GM23248 (cell line): ENCODE results near the gene RAD51B. TPM values are rescaled to one million over a fixed set of nuclear protein-coding genes. Genes with fewer than 3 reads are reported as not detected.

ENCODE experiments used
- DNase-seq: peaks from one replicate; pipeline ENCODE4 v3.0.0-alpha.2; 2015
- H2AFZ ChIP-seq: fragments of 200-600 bp; sonication (generic); 2 replicates; pipeline ENCODE4 v1.6.1; 2016; ENCODE audit warnings: antibody characterized with exemption
- H3F3A ChIP-seq: fragments of 200-600 bp; sonication (generic); 2 replicates; pipeline ENCODE4 v1.6.1; 2016; ENCODE audit warnings: mild to moderate bottlenecking, antibody characterized with exemption, mixed run types; ENCODE audit not compliant: insufficient read depth
- H3K27ac ChIP-seq: fragments of 200-600 bp; sonication (generic); 2 replicates; pipeline ENCODE4 v1.5.1; 2016; ENCODE audit warnings: mild to moderate bottlenecking
- H3K27me3 ChIP-seq: fragments of 200-600 bp; sonication (generic); replicated peaks from 2 replicates; pipeline ENCODE4 v1.6.1; 2016; ENCODE audit warnings: mild to moderate bottlenecking; ENCODE audit not compliant: insufficient read depth
- H3K36me3 ChIP-seq: fragments of 200-600 bp; sonication (generic); 2 replicates; pipeline ENCODE4 v1.6.1; 2016; ENCODE audit warnings: low read depth, mild to moderate bottlenecking
- H3K4me1 ChIP-seq: fragments of 200-600 bp; sonication (generic); 2 replicates; pipeline ENCODE4 v1.6.1; 2016; ENCODE audit warnings: mild to moderate bottlenecking; ENCODE audit not compliant: insufficient read depth
- H3K4me2 ChIP-seq: fragments of 200-600 bp; sonication (generic); one replicate; pipeline ENCODE4 v1.6.1; 2016; ENCODE audit warnings: mild to moderate bottlenecking; ENCODE audit not compliant: unreplicated experiment
- H3K4me3 ChIP-seq: fragments of 200-600 bp; sonication (generic); 2 replicates; pipeline ENCODE4 v1.5.1; 2016; ENCODE audit warnings: mild to moderate bottlenecking
- H3K79me2 ChIP-seq: fragments of 200-600 bp; sonication (generic); 2 replicates; pipeline ENCODE4 v1.6.1; 2016; ENCODE audit warnings: mild to moderate bottlenecking; ENCODE audit not compliant: insufficient read depth
- H3K9ac ChIP-seq: fragments of 200-600 bp; sonication (generic); 2 replicates; pipeline ENCODE4 v1.6.1; 2016; ENCODE audit warnings: mild to moderate bottlenecking
- H3K9me2 ChIP-seq: fragments of 200-600 bp; sonication (generic); 2 replicates; pipeline ENCODE4 v1.6.1; 2016; ENCODE audit warnings: mixed run types, mild to moderate bottlenecking, moderate library complexity; ENCODE audit not compliant: insufficient read depth
- H3K9me3 ChIP-seq: fragments of 200-600 bp; sonication (generic); one replicate; pipeline ENCODE4 v1.6.1; 2017; ENCODE audit warnings: low read depth
- H4K20me1 ChIP-seq: fragments of 200-600 bp; sonication (generic); 2 replicates; pipeline ENCODE4 v1.6.0; 2016; ENCODE audit not compliant: insufficient read depth
- EZH2 ChIP-seq: fragments of 200-600 bp; sonication (generic); IDR thresholded peaks from 2 replicates; pipeline ENCODE4 v1.6.1; 2018; ENCODE audit warnings: antibody characterized with exemption, mild to moderate bottlenecking; ENCODE audit not compliant: insufficient read depth, poor library complexity, severe bottlenecking
- EZH2phosphoT487 ChIP-seq: fragments of 200-600 bp; sonication (generic); IDR thresholded peaks from 2 replicates; pipeline ENCODE4 v1.6.1; 2018; ENCODE audit warnings: antibody characterized with exemption, moderate library complexity, mild to moderate bottlenecking, low read depth; ENCODE audit not compliant: insufficient read depth
- WGBS, 2 experiments: methylation state at CpG; one replicate each; pipeline ENCODE4 v1.1.6; 2015 to 2017; ENCODE audit warnings: low lambda C conversion rate in 2 of 2, low coverage in 1 of 2; ENCODE audit errors: missing lambda C conversion rate in 2 of 2; 5-methylcytosine and 5-hydroxymethylcytosine counted together
- in situ Hi-C: fragments of 300-500 bp; cut with MboI; formaldehyde crosslinking; loops from 2 replicates; pipeline ENCODE4 v1.15.0; 2020
- polyA plus RNA-seq: library from polyadenylated mRNA; unstranded; fragments of >200 nt; fragmentation: Nextera tagmentation; extraction: Ambion mirVana; gene quantifications from 2 replicates; pipeline ENCODE4 v1.2.1, GENCODE V29; 2016
- total RNA-seq: library from RNA; depleted of rRNA; stranded (reverse); fragments of >200 nt; shearing (Covaris generic); gene quantifications from 2 replicates; pipeline ENCODE4 v1.2.3, GENCODE V29; 2014

RAD51B gene
- total and polyA plus RNA-seq, 2 experiments from 2014 or later = 4.0 to 8.8 TPM

- H3K27me3 ChIP-seq = no peaks in the 10 kb centered on the region
- H3K9ac ChIP-seq = no peak overlapping the region
- DNase-seq = no peak
- no peak overlapping the region for H3K4me2 ChIP-seq
- no peaks in the 10 kb centered on the region for H3K9me2 ChIP-seq
- H3F3A ChIP-seq = peaks cover 2% of the 10 kb centered on the region
- H3K27ac ChIP-seq = no peak overlapping the region
- TF ChIP-seq EZH2 (no peak), EZH2phosphoT487 (no peak)
- in situ Hi-C loops = no loop called here
- H3K4me1 ChIP-seq = peaks cover 10% of the 10 kb centered on the region
- no peak overlapping the region for H2AFZ ChIP-seq
- H3K36me3 ChIP-seq = no peaks in the 10 kb centered on the region
- no peaks in the 10 kb centered on the region for H4K20me1 ChIP-seq
- H3K9me3 ChIP-seq = no peaks in the 10 kb centered on the region
- 93 to 97% methylated on average over 6 of the region's 6 CpGs for WGBS, 2 experiments
- H3K79me2 ChIP-seq = no peaks in the 10 kb centered on the region
- no peak overlapping the region for H3K4me3 ChIP-seq
Measured at GRCh38 chr14:68594737-68595380, 775.3 kb downstream of the RAD51B start.

GRCh38 chr14:68596211-68596610 is 776.6 kb downstream of the RAD51B start:
- TF ChIP-seq EZH2 (no peak), EZH2phosphoT487 (no peak)
- Histone ChIP-seq H3K27me3 (no peaks in the 10 kb centered on the region), H3K9me2 (no peaks in the 10 kb centered on the region), H3K9ac (no peak overlapping the region), H3K79me2 (no peaks in the 10 kb centered on the region), H3K4me1 (peaks cover 5% of the 10 kb centered on the region), H2AFZ (no peak overlapping the region), H3K9me3 (no peaks in the 10 kb centered on the region), H3F3A (no peaks in the 10 kb centered on the region; the same call in 1 of the 2 replicates), H4K20me1 (no peaks in the 10 kb centered on the region), H3K4me3 (no peak overlapping the region), H3K4me2 (no peak overlapping the region), H3K27ac (no peak overlapping the region), H3K36me3 (no peaks in the 10 kb centered on the region)
- no peak for DNase-seq
- in situ Hi-C loops = no loop called here
- 85 to 86% methylated on average over 7 of the region's 7 CpGs for WGBS, 2 experiments

- Histone ChIP-seq H3K4me3 (no peak overlapping the region), H3K27ac (no peak overlapping the region), H3K79me2 (no peaks in the 10 kb centered on the region), H3K9ac (no peak overlapping the region), H4K20me1 (no peaks in the 10 kb centered on the region), H3K9me3 (no peaks in the 10 kb centered on the region), H3K9me2 (no peaks in the 10 kb centered on the region), H3F3A (no peaks in the 10 kb centered on the region; the same call in 1 of the 2 replicates), H3K4me1 (peaks cover 5% of the 10 kb centered on the region), H2AFZ (no peak overlapping the region), H3K4me2 (no peak overlapping the region), H3K27me3 (no peaks in the 10 kb centered on the region), H3K36me3 (no peaks in the 10 kb centered on the region)
- no peak for TF ChIP-seq EZH2phosphoT487
- TF ChIP-seq EZH2 = no peak
- 86 to 88% methylated on average over 10 of the region's 10 CpGs for WGBS, 2 experiments
- no peak for DNase-seq
- in situ Hi-C loops = no loop called here
Measured at GRCh38 chr14:68596701-68597100, 777.1 kb downstream of the RAD51B start.

GRCh38 chr14:68598089-68598488 is 778.5 kb downstream of the RAD51B start:
- H3K9me3 ChIP-seq = no peaks in the 10 kb centered on the region
- no peak overlapping the region for H3K9ac ChIP-seq
- H3K4me3 ChIP-seq = no peak overlapping the region
- no peak overlapping the region for H3K27ac ChIP-seq
- TF ChIP-seq EZH2 (no peak), EZH2phosphoT487 (no peak)
- H3F3A ChIP-seq = no peaks in the 10 kb centered on the region; the same call in 1 of the 2 replicates
- in situ Hi-C loops = no loop called here
- peak overlapping the region; percentile 41; the same call in 1 of the 2 replicates for H2AFZ ChIP-seq
- no peaks in the 10 kb centered on the region for H3K9me2 ChIP-seq
- no peaks in the 10 kb centered on the region for H3K36me3 ChIP-seq
- no peak for DNase-seq
- H3K4me1 ChIP-seq = peaks cover 5% of the 10 kb centered on the region
- H3K4me2 ChIP-seq = no peak overlapping the region
- H4K20me1 ChIP-seq = no peaks in the 10 kb centered on the region
- WGBS, 2 experiments = 94% methylated on average over 2 of the region's 2 CpGs
- H3K79me2 ChIP-seq = no peaks in the 10 kb centered on the region
- H3K27me3 ChIP-seq = no peaks in the 10 kb centered on the region
